ENCODE data around the gene VPS36.
"Not testable (repeated sequence)": the region's sequence is repeated elsewhere in the genome, so short reads cannot be mapped to it uniquely, and the experiment has no call there.

Gene VPS36

GRCh38 chr13:52450012-52450792 is at the start of gene VPS36:
TSS of gene VPS36 (minus strand) at chr13:52450634. CDS start at chr13:52450594, 40 bp downstream.
- Histone ChIP-seq H3K36me3 (ENCODE audit: control insufficient read depth, insufficient read depth, low read length) (no peaks in the 10 kb centered on the region), H3K9me3 (ENCODE audit: control insufficient read depth, insufficient read depth, low read length) (no peaks in the 10 kb centered on the region), H3K27me3 (ENCODE audit: control insufficient read depth, insufficient read depth, low read length) (no peaks in the 10 kb centered on the region), H3K4me3 (ENCODE audit: low read depth, low read length) (peak within 1 kb of the TSS; percentile 86), H3K4me1 (ENCODE audit: control insufficient read depth, insufficient read depth, low read length) (no peaks in the 10 kb centered on the region), H3K9ac (ENCODE audit: low read depth, low read length) (peak within 1 kb of the TSS; percentile 86)

- H3K27me3 ChIP-seq (ENCODE audit: control insufficient read depth, insufficient read depth, low read length); H3K36me3 ChIP-seq (ENCODE audit: control insufficient read depth, insufficient read depth, low read length); H3K4me3 ChIP-seq (ENCODE audit: low read depth, low read length); H3K9ac ChIP-seq (ENCODE audit: low read depth, low read length); H3K4me1 ChIP-seq (ENCODE audit: control insufficient read depth, insufficient read depth, low read length); H3K9me3 ChIP-seq (ENCODE audit: control insufficient read depth, insufficient read depth, low read length): not testable (repeated sequence)
Measured at GRCh38 chr13:52497979-52498378, 47.5 kb upstream of the VPS36 start.

- H3K27me3 ChIP-seq (ENCODE audit: control insufficient read depth, insufficient read depth, low read length); H3K4me3 ChIP-seq (ENCODE audit: low read depth, low read length); H3K4me1 ChIP-seq (ENCODE audit: control insufficient read depth, insufficient read depth, low read length); H3K36me3 ChIP-seq (ENCODE audit: control insufficient read depth, insufficient read depth, low read length); H3K9ac ChIP-seq (ENCODE audit: low read depth, low read length); H3K9me3 ChIP-seq (ENCODE audit: control insufficient read depth, insufficient read depth, low read length): not testable (repeated sequence)
Measured at GRCh38 chr13:52494241-52494640, 43.8 kb upstream of the VPS36 start.

- not testable (repeated sequence) for H3K4me3 ChIP-seq (ENCODE audit: low read depth, low read length); H3K27me3 ChIP-seq (ENCODE audit: control insufficient read depth, insufficient read depth, low read length); H3K4me1 ChIP-seq (ENCODE audit: control insufficient read depth, insufficient read depth, low read length); H3K36me3 ChIP-seq (ENCODE audit: control insufficient read depth, insufficient read depth, low read length); H3K9ac ChIP-seq (ENCODE audit: low read depth, low read length); H3K9me3 ChIP-seq (ENCODE audit: control insufficient read depth, insufficient read depth, low read length)
Measured at GRCh38 chr13:52491015-52491414, 40.6 kb upstream of the VPS36 start.

- not testable (repeated sequence) for H3K27me3 ChIP-seq (ENCODE audit: control insufficient read depth, insufficient read depth, low read length); H3K4me3 ChIP-seq (ENCODE audit: low read depth, low read length); H3K9ac ChIP-seq (ENCODE audit: low read depth, low read length); H3K36me3 ChIP-seq (ENCODE audit: control insufficient read depth, insufficient read depth, low read length); H3K9me3 ChIP-seq (ENCODE audit: control insufficient read depth, insufficient read depth, low read length); H3K4me1 ChIP-seq (ENCODE audit: control insufficient read depth, insufficient read depth, low read length)
Measured at GRCh38 chr13:52488763-52489162, 38.3 kb upstream of the VPS36 start.

GRCh38 chr13:52487078-52487477 is 36.6 kb upstream of the VPS36 start:
- not testable (repeated sequence) for H3K4me3 ChIP-seq (ENCODE audit: low read depth, low read length); H3K36me3 ChIP-seq (ENCODE audit: control insufficient read depth, insufficient read depth, low read length); H3K9me3 ChIP-seq (ENCODE audit: control insufficient read depth, insufficient read depth, low read length); H3K27me3 ChIP-seq (ENCODE audit: control insufficient read depth, insufficient read depth, low read length); H3K9ac ChIP-seq (ENCODE audit: low read depth, low read length); H3K4me1 ChIP-seq (ENCODE audit: control insufficient read depth, insufficient read depth, low read length)

- not testable (repeated sequence) for H3K4me3 ChIP-seq (ENCODE audit: low read depth, low read length); H3K9me3 ChIP-seq (ENCODE audit: control insufficient read depth, insufficient read depth, low read length); H3K4me1 ChIP-seq (ENCODE audit: control insufficient read depth, insufficient read depth, low read length); H3K9ac ChIP-seq (ENCODE audit: low read depth, low read length); H3K27me3 ChIP-seq (ENCODE audit: control insufficient read depth, insufficient read depth, low read length); H3K36me3 ChIP-seq (ENCODE audit: control insufficient read depth, insufficient read depth, low read length)
Measured at GRCh38 chr13:52480677-52481428, 30.4 kb upstream of the VPS36 start.

GRCh38 chr13:52468487-52468886 is 18.1 kb upstream of the VPS36 start:
- H3K27me3 ChIP-seq (ENCODE audit: control insufficient read depth, insufficient read depth, low read length); H3K9ac ChIP-seq (ENCODE audit: low read depth, low read length); H3K4me3 ChIP-seq (ENCODE audit: low read depth, low read length); H3K4me1 ChIP-seq (ENCODE audit: control insufficient read depth, insufficient read depth, low read length); H3K36me3 ChIP-seq (ENCODE audit: control insufficient read depth, insufficient read depth, low read length); H3K9me3 ChIP-seq (ENCODE audit: control insufficient read depth, insufficient read depth, low read length): not testable (repeated sequence)

GRCh38 chr13:52463526-52463925 is 13.1 kb upstream of the VPS36 start:
- H3K4me1 ChIP-seq (ENCODE audit: control insufficient read depth, insufficient read depth, low read length): no peaks in the 10 kb centered on the region
- peaks cover 3% of the 10 kb centered on the region for H3K36me3 ChIP-seq (ENCODE audit: control insufficient read depth, insufficient read depth, low read length)
- H3K27me3 ChIP-seq (ENCODE audit: control insufficient read depth, insufficient read depth, low read length): no peaks in the 10 kb centered on the region
- H3K9me3 ChIP-seq (ENCODE audit: control insufficient read depth, insufficient read depth, low read length): no peaks in the 10 kb centered on the region
- H3K4me3 ChIP-seq (ENCODE audit: low read depth, low read length): no peak overlapping the region
- no peak overlapping the region for H3K9ac ChIP-seq (ENCODE audit: low read depth, low read length)

- H3K36me3 ChIP-seq (ENCODE audit: control insufficient read depth, insufficient read depth, low read length): peaks cover 7% of the 10 kb centered on the region
- H3K9ac ChIP-seq (ENCODE audit: low read depth, low read length): no peak overlapping the region
- no peaks in the 10 kb centered on the region for H3K27me3 ChIP-seq (ENCODE audit: control insufficient read depth, insufficient read depth, low read length)
- H3K9me3 ChIP-seq (ENCODE audit: control insufficient read depth, insufficient read depth, low read length): no peaks in the 10 kb centered on the region
- H3K4me3 ChIP-seq (ENCODE audit: low read depth, low read length): no peak overlapping the region
- no peaks in the 10 kb centered on the region for H3K4me1 ChIP-seq (ENCODE audit: control insufficient read depth, insufficient read depth, low read length)
Measured at GRCh38 chr13:52461265-52461664, 10.8 kb upstream of the VPS36 start.

GRCh38 chr13:52459668-52460067 is 9.2 kb upstream of the VPS36 start:
- no peak overlapping the region for H3K9ac ChIP-seq (ENCODE audit: low read depth, low read length)
- H3K36me3 ChIP-seq (ENCODE audit: control insufficient read depth, insufficient read depth, low read length): peaks cover 7% of the 10 kb centered on the region
- H3K4me1 ChIP-seq (ENCODE audit: control insufficient read depth, insufficient read depth, low read length): no peaks in the 10 kb centered on the region
- H3K4me3 ChIP-seq (ENCODE audit: low read depth, low read length): no peak overlapping the region
- H3K9me3 ChIP-seq (ENCODE audit: control insufficient read depth, insufficient read depth, low read length): no peaks in the 10 kb centered on the region
- H3K27me3 ChIP-seq (ENCODE audit: control insufficient read depth, insufficient read depth, low read length): no peaks in the 10 kb centered on the region

GRCh38 chr13:52455677-52456041 is 5.2 kb upstream of the VPS36 start:
- H3K4me3 ChIP-seq (ENCODE audit: low read depth, low read length): peak overlapping the region; percentile 84
- peaks cover 4% of the 10 kb centered on the region for H3K36me3 ChIP-seq (ENCODE audit: control insufficient read depth, insufficient read depth, low read length)
- no peaks in the 10 kb centered on the region for H3K9me3 ChIP-seq (ENCODE audit: control insufficient read depth, insufficient read depth, low read length)
- H3K27me3 ChIP-seq (ENCODE audit: control insufficient read depth, insufficient read depth, low read length): no peaks in the 10 kb centered on the region
- H3K4me1 ChIP-seq (ENCODE audit: control insufficient read depth, insufficient read depth, low read length): no peaks in the 10 kb centered on the region
- H3K9ac ChIP-seq (ENCODE audit: low read depth, low read length): peak overlapping the region; percentile 80
